Measurements from ENCODE around the gene SLC7A4.
"Not testable (repeated sequence)": the region's sequence is repeated elsewhere in the genome, so short reads cannot be mapped to it uniquely, and the experiment has no call there.

Gene SLC7A4

GRCh38 chr22:21014726-21015465, 17.5 kb downstream of the SLC7A4 start, which contains the start of gene P2RX6:
TSS of gene P2RX6 (plus strand) at chr22:21015165. CDS start at chr22:21015175, 10 bp downstream.
- peak; percentile 13 to 43 (median 28) for DNase-seq

DNA sequence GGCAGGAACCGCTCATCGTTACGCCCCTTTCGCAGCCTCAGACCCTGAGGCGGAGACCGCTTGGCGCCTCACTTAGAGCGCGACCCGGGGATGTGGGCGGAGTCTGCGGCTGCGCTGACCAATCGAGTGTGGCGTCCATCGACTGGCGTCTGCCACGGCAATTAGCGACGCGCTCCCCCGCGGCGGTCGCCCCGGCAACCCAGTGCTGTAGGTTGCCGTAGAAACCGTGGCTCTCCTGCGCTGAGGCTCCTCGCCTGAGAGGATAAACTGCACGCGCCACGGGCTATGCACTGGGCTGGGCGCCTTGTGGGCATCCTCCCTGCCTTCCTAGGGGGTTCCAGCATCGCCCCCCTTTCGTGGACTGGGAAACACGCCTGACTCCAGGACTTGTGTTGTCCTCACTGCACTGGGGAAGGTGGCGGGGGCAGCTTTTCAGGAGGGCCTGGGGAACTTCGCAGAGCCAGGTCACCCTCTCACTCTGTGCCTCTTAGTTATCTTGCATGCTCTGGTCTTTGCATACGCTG, 18.1 kb downstream of the SLC7A4 start:
- peak; percentile 64 to 81 (median 71) for DNase-seq

DNA sequence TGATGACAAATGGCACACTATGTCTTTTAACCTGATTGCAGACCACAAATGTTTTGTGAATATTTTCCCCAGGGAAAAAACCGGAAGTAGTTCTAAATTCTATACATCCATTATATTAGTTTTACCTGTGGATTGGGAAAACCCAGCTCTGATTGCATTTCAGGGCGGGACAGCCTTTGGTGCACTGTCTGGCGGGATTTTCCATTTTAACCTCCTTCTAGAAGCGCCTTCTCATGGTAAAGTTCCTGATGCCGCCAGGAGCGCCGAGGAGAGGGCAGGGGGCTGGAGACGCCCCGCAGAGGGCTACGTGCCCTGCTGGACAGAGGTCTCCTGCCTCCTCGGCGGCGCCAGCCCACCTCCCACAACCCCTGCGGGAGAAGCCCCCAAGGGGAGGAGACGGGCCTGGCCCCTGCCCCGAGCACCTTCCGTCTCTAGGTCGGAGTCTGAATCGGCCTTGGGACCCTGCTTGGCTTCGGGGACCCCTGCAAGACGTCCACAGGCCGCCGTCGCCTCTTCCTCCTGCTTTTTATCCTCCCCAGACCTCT, 18.6 kb downstream of the SLC7A4 start:
- DNase-seq = no peak

DNA sequence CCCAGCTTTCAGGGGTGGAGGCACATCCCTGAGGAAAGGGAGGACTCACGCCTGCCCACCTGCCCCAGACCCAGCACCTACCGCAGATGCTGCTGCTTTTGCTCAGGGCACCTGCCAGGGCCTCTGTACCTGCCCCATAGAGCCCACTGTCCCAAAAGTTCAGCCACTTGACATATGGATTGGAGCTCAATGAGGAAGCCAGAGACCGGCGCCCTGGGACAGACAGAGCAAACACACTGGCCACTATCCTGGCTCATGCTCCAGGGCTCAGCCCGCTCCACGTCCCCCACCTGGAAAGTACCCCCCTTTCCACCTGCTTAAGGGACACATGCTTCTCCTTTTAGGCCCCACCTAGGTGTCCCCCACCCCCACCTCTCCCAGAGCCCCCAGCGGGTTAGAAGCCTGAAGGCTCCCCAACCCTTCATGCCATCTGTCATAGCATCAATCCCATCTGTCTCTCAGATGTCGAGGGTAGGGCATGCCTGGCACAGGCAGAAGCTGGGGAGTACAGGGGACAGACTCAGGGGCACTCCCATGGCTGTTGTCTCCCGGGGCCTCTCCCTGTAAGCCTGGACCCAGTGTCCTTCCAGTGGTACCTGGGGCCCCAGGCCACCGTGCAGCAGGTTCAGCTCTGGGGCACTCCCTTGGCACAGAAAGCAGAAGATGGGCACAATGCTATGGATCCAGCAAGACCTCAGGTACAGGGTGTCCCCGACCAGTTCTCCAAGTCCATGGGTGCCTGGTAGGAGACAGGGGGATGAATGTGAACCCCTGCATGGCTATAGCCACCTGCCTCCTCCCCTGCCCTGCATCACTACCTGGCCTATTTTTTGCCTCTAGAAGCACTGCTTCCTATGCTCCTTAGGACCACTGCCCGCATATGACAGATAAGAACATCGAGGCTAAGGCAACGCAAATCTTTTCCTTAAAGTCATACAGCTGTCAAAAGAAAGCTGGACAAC, 19.6 kb downstream of the SLC7A4 start:
- no peak for DNase-seq

DNA sequence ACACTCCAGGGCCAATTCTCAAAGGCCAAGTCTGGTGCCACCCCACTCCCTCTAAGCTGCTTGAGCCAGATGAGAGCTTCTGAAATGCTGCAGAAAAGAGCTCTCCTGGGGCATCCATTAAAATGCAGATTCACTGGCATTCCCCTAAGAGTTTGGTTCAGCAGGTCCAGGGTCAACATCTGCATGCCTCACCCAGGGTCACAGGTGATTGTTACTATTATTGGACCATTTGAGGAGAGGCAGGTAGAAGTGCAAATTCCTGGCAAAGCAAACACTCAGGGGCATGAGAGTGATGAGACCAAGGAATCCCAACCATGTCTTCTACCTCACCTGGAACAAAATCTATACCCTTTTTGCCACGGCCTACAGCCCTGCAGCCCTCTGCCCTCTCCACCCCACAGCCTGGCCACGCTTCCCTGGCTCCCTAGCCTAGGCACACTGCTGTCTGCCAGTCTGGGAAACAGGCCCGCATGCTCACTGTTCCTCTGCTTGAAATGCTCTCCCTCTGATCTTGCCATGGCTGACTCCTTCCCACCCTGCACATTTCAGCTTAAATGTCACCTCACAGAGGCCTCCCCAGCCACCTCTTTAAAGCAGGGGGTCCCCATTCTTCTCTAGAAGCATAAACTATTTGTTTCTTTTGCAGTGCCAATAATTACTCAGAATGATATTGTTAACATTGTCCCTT, 21.8 kb downstream of the SLC7A4 start:
- DNase-seq = no peak

GRCh38 chr22:21009638-21010425, 22.5 kb downstream of the SLC7A4 start:
- peak; percentile 27 to 37 (median 30) for DNase-seq

- not testable (repeated sequence) for DNase-seq
Observed at GRCh38 chr22:21009208-21009607, 23.2 kb downstream of the SLC7A4 start.

- DNase-seq = no peak
Observed at GRCh38 chr22:21003782-21004181, 28.6 kb downstream of the SLC7A4 start.

- DNase-seq = peak; percentile 97 to 99 (median 99)
Observed at GRCh38 chr22:21001601-21002325, 30.6 kb downstream of the SLC7A4 start, which contains the start of gene THAP7. TSS of gene THAP7 (minus strand) at chr22:21002118. CDS start at chr22:21001911, 207 bp downstream.

DNA sequence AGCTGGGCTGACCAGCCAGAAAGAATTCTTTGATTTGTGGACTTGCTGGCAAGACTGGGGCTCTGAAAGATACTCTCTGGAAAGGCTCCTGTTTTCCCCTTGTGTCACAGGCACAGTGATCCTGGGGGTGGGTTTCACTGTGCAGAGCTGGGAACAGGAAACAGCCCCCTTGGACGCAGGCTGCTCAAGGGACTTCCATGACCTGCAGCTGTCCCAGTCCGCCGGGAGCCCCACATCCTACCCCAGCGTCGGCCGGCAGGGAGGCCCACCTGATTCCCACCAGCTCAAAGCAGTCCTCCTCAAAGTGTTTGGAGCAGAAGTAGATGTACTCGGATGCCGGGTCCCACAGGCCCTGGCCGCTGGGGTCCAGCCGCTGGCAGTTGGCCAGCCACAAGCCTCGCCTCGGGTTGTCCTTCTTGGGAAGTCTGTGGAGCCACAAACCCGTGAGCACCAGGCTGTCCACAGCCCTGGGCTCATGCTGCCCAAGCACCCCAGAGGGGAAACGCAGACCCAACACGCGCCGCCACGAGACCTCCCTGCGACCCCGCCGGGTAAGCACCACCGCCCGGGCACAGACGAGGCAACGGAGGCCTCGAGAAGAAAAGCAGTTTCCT, 31.3 kb downstream of the SLC7A4 start:
- no peak for DNase-seq

GRCh38 chr22:21000207-21000986, 32.0 kb downstream of the SLC7A4 start:
- no peak for DNase-seq

DNA sequence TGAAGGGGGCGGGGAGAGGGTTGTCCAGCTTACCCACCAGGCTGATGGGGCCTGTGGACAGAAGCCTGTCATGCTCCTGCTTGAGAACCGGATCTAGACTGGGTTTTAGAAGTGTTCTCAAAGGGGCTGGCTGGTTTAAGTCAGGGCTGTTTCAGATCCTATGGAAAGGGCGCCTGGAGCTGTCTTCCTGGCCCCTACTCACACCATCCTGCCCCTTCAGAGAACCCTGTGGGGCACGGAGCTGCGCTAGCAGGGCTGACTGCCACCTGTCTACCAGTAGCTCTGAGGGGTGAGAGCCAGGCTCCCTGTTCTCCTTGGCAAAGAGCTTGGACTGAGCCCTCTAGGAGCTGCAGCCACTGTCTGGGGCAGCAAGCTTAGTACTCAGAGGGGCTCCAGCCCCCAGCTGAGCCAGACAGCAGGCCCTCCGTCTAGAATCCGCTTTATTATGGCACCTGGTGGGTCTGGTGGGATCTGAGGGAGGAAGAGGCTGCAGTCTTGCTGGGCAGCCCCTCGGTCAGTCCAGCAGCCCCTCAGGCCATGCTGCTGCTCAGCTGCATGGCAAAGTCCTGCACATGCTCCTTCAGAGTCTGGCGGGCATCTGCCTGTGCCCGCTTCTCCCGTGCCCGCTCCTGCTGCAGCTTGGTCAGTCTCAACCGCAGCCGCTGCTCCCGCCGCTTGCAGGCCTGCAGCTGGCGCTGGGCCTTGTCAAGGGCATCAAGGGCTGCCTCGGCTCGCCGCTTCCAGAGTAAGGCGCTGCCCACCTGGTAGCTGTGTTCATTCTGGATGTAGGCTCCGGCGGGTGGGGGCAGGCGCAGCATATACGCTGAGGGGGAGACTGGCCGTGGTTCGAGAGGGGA, 32.8 kb downstream of the SLC7A4 start:
- no peak for DNase-seq

- no peak for DNase-seq
Observed at GRCh38 chr22:20998411-20999336, 33.7 kb downstream of the SLC7A4 start.

- no peak for DNase-seq
Observed at GRCh38 chr22:20997536-20998257, 34.7 kb downstream of the SLC7A4 start.

- DNase-seq = no peak
Observed at GRCh38 chr22:20996598-20997535, 35.5 kb downstream of the SLC7A4 start.

DNA sequence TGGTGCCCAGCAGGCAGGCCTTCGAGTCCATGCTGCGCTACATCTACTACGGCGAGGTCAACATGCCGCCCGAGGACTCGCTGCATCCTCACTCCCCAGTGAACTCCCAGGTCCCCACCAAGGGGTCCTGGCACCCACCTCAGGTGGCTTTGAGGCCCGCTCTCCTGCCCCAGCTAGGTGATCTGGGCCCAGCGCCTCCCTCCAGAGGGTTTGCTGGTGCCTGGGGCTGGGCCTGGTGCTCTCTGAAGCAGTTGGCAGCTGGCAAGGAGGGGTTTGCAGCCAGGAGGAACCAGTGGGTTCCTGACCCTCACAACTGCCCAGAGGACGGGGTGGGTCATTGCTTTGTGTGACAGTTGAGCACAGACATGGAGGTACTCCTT, 36.3 kb downstream of the SLC7A4 start:
- no peak for DNase-seq

Data from suppressor macrophage treated with lipopolysaccharide for 1 hour (primary cell).